A549 (cell line): ENCODE measurements around the gene ZFP92.

ENCODE experiments used
- CTCF ChIP-seq: fragments of >200 bp; sonication (Bioruptor Twin); formaldehyde crosslinking; IDR thresholded peaks from 3 replicates; pipeline ENCODE4 v1.5.1; 2016
- EHMT2 ChIP-seq: fragments of 200-600 bp; sonication (generic); IDR thresholded peaks from 2 replicates; pipeline ENCODE4 v1.6.1; 2016; ENCODE audit warnings: antibody characterized with exemption, low read depth, mild to moderate bottlenecking, moderate library complexity
- EP300 ChIP-seq, 2 experiments: fragments of >200 bp; sonication (Bioruptor Twin); formaldehyde crosslinking; IDR thresholded peaks; 2 replicates in 1 of 2; 3 replicates in 1 of 2; pipeline ENCODE4 v1.6.1; 2016 to 2017
- PBX3 ChIP-seq: IDR thresholded peaks from 2 replicates; pipeline ENCODE4 v1.6.1; 2012
- RFX5 ChIP-seq: fragments of 450-650 bp; IDR thresholded peaks from 2 replicates; pipeline ENCODE4 v1.7.1; 2014; ENCODE audit warnings: antibody characterized with exemption, mild to moderate bottlenecking, moderate library complexity

GRCh38 chrX:153408871-153409351, 2.4 kb upstream of the ZFP92 start:
- TF ChIP-seq RFX5 (no peak), EP300 (IDR thresholded peaks at IDR 0.05) (no peak), CTCF (no peak), EHMT2 (no peak), PBX3 (no peak)
